Measurements from ENCODE around the gene MYH16.
A peak's percentile ranks its signal among the peaks of the same experiment; 100 is the strongest.

DNA sequence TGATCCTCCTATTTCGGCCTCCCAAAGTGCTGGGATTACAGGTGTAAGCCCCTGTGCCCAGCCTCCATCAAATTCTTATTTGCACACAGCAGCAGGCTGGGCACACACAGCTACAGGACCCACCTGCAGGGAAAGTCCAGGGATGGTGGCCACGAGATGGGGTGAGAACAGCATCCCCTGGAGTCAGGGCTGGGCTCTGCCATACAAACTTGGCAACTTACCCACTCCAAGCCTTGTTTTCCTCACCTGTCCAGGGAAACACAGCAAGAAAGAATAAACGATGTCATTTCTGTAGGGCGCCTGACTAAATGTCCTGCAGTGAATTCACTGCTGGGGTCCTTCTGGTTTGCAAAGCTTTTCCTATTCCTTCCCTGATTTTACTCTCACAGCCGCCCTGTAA, 5.5 kb downstream of the MYH16 start:
- TF ChIP-seq CTCF (optimal IDR thresholded peaks at IDR 0.05 in 1 of 3, IDR thresholded peaks at IDR 0.05 in 1 of 3, conservative IDR thresholded peaks at IDR 0.05 in 1 of 3; ENCODE audit: extremely low read depth in 1 of 3, insufficient read depth in 2 of 3, low read length in 3 of 3) (peak; percentile 18 to 42 (median 33)), EZH2 (IDR thresholded peaks at IDR 0.05; ENCODE audit: low read length) (no peak)
